GM12878 (cell line): ENCODE measurements around the gene TSHZ2. TPM values are rescaled to one million over a fixed set of nuclear protein-coding genes. Genes with fewer than 3 reads are reported as not detected.

ENCODE experiments used
- ATAC-seq: fragments of 200-7000 bp; cut with Tn5 transposase; 3 replicates; pipeline ENCODE4 v1.9.1; 2020; ENCODE audit warnings: mild to moderate bottlenecking, moderate library complexity
- BruUV-seq: library from RNA; stranded (reverse); fragments of 400-500 nt; replicated peaks from 2 replicates; lab custom pipeline; 2021; lab: Mats Ljungman, UMichigan
- CTCF ChIA-PET: fragments of 300-600 bp; sonication (Branson Sonifier 250); formaldehyde crosslinking; extraction: SDS; loops from one replicate; lab custom pipeline; 2021; ENCODE audit warnings: inconsistent platforms; lab: Yijun Ruan, JAX
- POLR2A ChIA-PET: fragments of 350-600 bp; formaldehyde crosslinking; extraction: SDS; loops from one replicate; lab custom pipeline; 2021; ENCODE audit warnings: inconsistent platforms; lab: Charles Lee
- RAD21 ChIA-PET: fragments of 300-600 bp; sonication (Branson Sonifier 250); formaldehyde crosslinking; loops from one replicate; lab custom pipeline; 2023; ENCODE audit warnings: antibody characterized with exemption; ENCODE audit not compliant: unreplicated experiment; lab: Charles Lee
- SMC1A ChIA-PET: fragments of 300-600 bp; sonication (Branson Sonifier 250); formaldehyde crosslinking; loops from one replicate; lab custom pipeline; 2023; ENCODE audit not compliant: unreplicated experiment, uncharacterized antibody; lab: Charles Lee
- DNase-seq: peaks from one replicate; pipeline ENCODE4 v3.0.0-alpha.2; 2011; ENCODE audit warnings: low read depth, low spot score
- FAIRE-seq: peaks from 3 replicates; lab custom pipeline; 2011; peaks lifted over from hg19 to GRCh38; lab: Jason Lieb, UNC
- H2AFZ ChIP-seq: 2 replicates; pipeline ENCODE4 v1.6.0; 2011; ENCODE audit warnings: low read depth, low read length, control low read depth; ENCODE audit not compliant: control insufficient read depth
- H3K27ac ChIP-seq: 2 replicates; pipeline ENCODE4 v1.5.1; 2011; ENCODE audit warnings: control low read depth; ENCODE audit not compliant: control insufficient read depth, insufficient read depth
- H3K27me3 ChIP-seq, 2 experiments: replicated peaks in 1 of 2; 2 replicates each; pipeline versions ENCODE4 v1.6.0 to v1.6.1; 2011; ENCODE audit warnings: low read length in 1 of 2; ENCODE audit not compliant: control insufficient read depth in 2 of 2, insufficient read depth in 2 of 2
- H3K36me3 ChIP-seq, 2 experiments: 2 replicates each; pipeline ENCODE4 v1.5.1; 2011; ENCODE audit warnings: low read length in 1 of 2; ENCODE audit not compliant: control insufficient read depth in 2 of 2, insufficient read depth in 2 of 2
- H3K4me1 ChIP-seq: 2 replicates; pipeline ENCODE4 v1.6.1; 2011; ENCODE audit warnings: mild to moderate bottlenecking, low read length, moderate library complexity, mixed read lengths; ENCODE audit not compliant: control insufficient read depth, insufficient read depth
- H3K4me2 ChIP-seq: 2 replicates; pipeline ENCODE4 v1.6.0; 2011; ENCODE audit warnings: control low read depth; ENCODE audit not compliant: control insufficient read depth, insufficient read depth
- H3K4me3 ChIP-seq: fragments of 200-600 bp; sonication (generic); 2 replicates; pipeline ENCODE4 v1.5.1; 2016
- H3K79me2 ChIP-seq: 2 replicates; pipeline ENCODE4 v1.6.0; 2011; ENCODE audit warnings: low read length; ENCODE audit not compliant: control insufficient read depth, insufficient read depth
- H3K9ac ChIP-seq: 2 replicates; pipeline ENCODE4 v1.8.0; 2011; ENCODE audit warnings: low read length, control low read depth, mixed read lengths; ENCODE audit not compliant: control insufficient read depth, insufficient read depth
- H3K9me3 ChIP-seq: replicated peaks from 3 replicates; pipeline ENCODE4 v1.5.1; 2011; ENCODE audit warnings: mild to moderate bottlenecking, low read length; ENCODE audit not compliant: control insufficient read depth, insufficient read depth
- H4K20me1 ChIP-seq: 2 replicates; pipeline ENCODE4 v1.6.0; 2011; ENCODE audit not compliant: control insufficient read depth, insufficient read depth
- ESRRA ChIP-seq: IDR thresholded peaks from 2 replicates; pipeline ENCODE4 v1.6.1; 2012; ENCODE audit warnings: mild to moderate bottlenecking, low read length, improper control_type of control experiment
- GATAD2B ChIP-seq: fragments of 450-650 bp; conservative IDR thresholded peaks from 2 replicates; pipeline ENCODE4 v1.6.1; 2017; ENCODE audit warnings: low read depth, mild to moderate bottlenecking, moderate library complexity
- IKZF1 ChIP-seq: fragments of 450-650 bp; conservative IDR thresholded peaks from 2 replicates; pipeline ENCODE4 v1.6.1; 2017; ENCODE audit warnings: antibody characterized with exemption, mild to moderate bottlenecking
- JUNB ChIP-seq: IDR thresholded peaks from 2 replicates; pipeline ENCODE4 v1.6.1; 2016; ENCODE audit warnings: antibody characterized with exemption, mild to moderate bottlenecking
- KAT2A ChIP-seq: conservative IDR thresholded peaks from 2 replicates; pipeline ENCODE4 v1.6.1; 2011; ENCODE audit warnings: low read depth, low read length; ENCODE audit not compliant: control insufficient read depth
- MEF2A ChIP-seq: IDR thresholded peaks from 2 replicates; pipeline ENCODE4 v1.6.1; 2011; ENCODE audit warnings: low read depth, mild to moderate bottlenecking, low read length, moderate library complexity; ENCODE audit not compliant: insufficient read depth
- RUNX3 ChIP-seq: IDR thresholded peaks from 2 replicates; pipeline ENCODE4 v1.6.1; 2012; ENCODE audit warnings: low read length, inconsistent platforms
- SPI1 ChIP-seq: IDR thresholded peaks from 2 replicates; pipeline ENCODE4 v1.6.1; 2011; ENCODE audit warnings: low read depth, mild to moderate bottlenecking, low read length, moderate library complexity, borderline replicate concordance; ENCODE audit not compliant: insufficient read depth
- SRF ChIP-seq, 2 experiments: IDR thresholded peaks; 2 replicates each; pipeline ENCODE4 v1.6.1; 2011; ENCODE audit warnings: low read depth in 2 of 2, low read length in 2 of 2, mild to moderate bottlenecking in 1 of 2, moderate library complexity in 1 of 2
- ZNF622 ChIP-seq: fragments of 450-650 bp; IDR thresholded peaks from 2 replicates; pipeline ENCODE4 v1.6.1; 2017; ENCODE audit warnings: mild to moderate bottlenecking, inconsistent platforms
- WGBS: methylation state at CpG from one replicate; pipeline ENCODE4 v1.1.6; 2016; ENCODE audit warnings: low lambda C conversion rate; ENCODE audit not compliant: insufficient replicate concordance, insufficient coverage; ENCODE audit errors: missing lambda C conversion rate; 5-methylcytosine and 5-hydroxymethylcytosine counted together
- in situ Hi-C: fragments of 300-500 bp; cut with MboI; formaldehyde crosslinking; loops from 9 replicates; pipeline ENCODE4 v1.14.3; 2018; ENCODE audit warnings: mixed read lengths
- intact Hi-C: fragments of 100-400 bp; cut with micrococcal nuclease; formaldehyde crosslinking; loops from one replicate; pipeline ENCODE4 v1.14.2; 2022; ENCODE audit not compliant: unreplicated experiment
- polyA plus RNA-seq, 11 experiments: library from polyadenylated mRNA; depleted of rRNA in 4 of 11; unstranded in 6 of 11; stranded (reverse) in 5 of 11; fragments of >200 nt; fragmentation: Nextera tagmentation in 4 of 11; fragmentation: Illumina TruSeq in 1 of 11; extraction: Ambion mirVana in 4 of 11; extraction: Trizol in 1 of 11; gene quantifications; 1 replicate in 1 of 11; 2 replicates in 10 of 11; pipeline versions ENCODE4 v1.2.1 to v1.2.3, GENCODE V29; 2011 to 2016; ENCODE audit warnings: inconsistent platforms in 2 of 11, missing spikeins in 2 of 11, low read depth in 1 of 11
- total RNA-seq, 4 experiments: library from RNA; depleted of rRNA in 3 of 4; stranded (reverse); fragments of >200 nt in 3 of 4; fragmentation: Illumina TruSeq in 1 of 4; extraction: Trizol in 1 of 4; gene quantifications; 2 replicates each; pipeline versions ENCODE4 v1.2.1 to v1.2.3, GENCODE V29; 2013 to 2021

TSHZ2 gene
- total and polyA plus RNA-seq, 10 of the 15 experiments (the other 5 are each of a cell fraction or from before 2014, with no cell fraction given) = 0.01 to 0.86 (median 0.13) TPM; not detected in 2

DNA sequence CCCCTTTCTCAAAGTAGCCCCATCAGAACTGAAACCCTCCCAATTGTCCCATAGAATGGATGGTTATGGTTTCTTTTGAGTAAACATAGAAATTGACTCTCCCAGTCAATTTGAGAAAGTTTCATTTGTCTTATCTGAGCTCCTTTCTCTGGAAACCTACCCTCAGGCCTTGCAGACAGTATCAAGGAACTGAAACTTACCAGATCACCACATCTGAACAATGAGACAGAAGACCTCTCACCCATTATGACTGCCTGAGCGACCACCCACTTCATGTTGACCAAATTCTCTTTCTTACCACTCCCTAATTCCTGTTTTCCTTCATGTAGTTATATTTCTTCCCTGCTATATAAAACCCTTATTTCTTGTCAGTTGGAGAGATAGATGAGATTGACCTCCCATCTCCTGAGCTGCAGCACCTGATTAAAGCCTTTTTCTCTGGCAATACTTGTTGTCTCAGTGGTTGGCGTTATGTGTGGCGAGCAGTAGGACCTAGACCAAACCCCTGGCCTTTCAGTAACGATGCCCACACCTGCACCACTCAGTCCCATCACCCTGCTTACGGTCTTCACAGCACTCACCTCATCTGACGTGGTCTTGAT, 482.6 kb downstream of the TSHZ2 start:
- ChIA-PET POLR2A (no interaction called here), CTCF (no interaction called here), SMC1A (no interaction called here), RAD21 (no interaction called here)
- Histone ChIP-seq H3K27ac (no peak overlapping the region), H3K79me2 (no peaks in the 10 kb centered on the region), H3K36me3 (no peaks in the 10 kb centered on the region), H4K20me1 (no peaks in the 10 kb centered on the region), H3K4me1 (no peaks in the 10 kb centered on the region), H3K9ac (no peak overlapping the region), H3K4me3 (no peak overlapping the region), H3K4me2 (no peak overlapping the region), H3K27me3 (no peaks in the 10 kb centered on the region), H3K9me3 (no peaks in the 10 kb centered on the region; the same call in 2 of the 3 replicates), H2AFZ (no peak overlapping the region)
- no peak for ATAC-seq
- no peak for DNase-seq
- in situ Hi-C loops (no loop called here), intact Hi-C loops (no loop called here)
- no peak for FAIRE-seq
- BruUV-seq = no TSS peak
- WGBS = 51% methylated on average over 6 of the region's 6 CpGs
- no peak for TF ChIP-seq ESRRA
- TF ChIP-seq GATAD2B = no peak
- no peak for TF ChIP-seq IKZF1
- TF ChIP-seq RUNX3 = peak; percentile 22; the same call in 1 of the 2 replicates
- peak; percentile 53 for TF ChIP-seq SPI1
- no peak for TF ChIP-seq JUNB
- TF ChIP-seq MEF2A = no peak
- TF ChIP-seq KAT2A = no peak
- TF ChIP-seq ZNF622 = no peak
- TF ChIP-seq SRF (IDR thresholded peaks at IDR 0.05; ENCODE audit: low read depth in 2 of 2, low read length in 2 of 2) = no peak
